Esophagus muscularis mucosa (tissue), 4 donors: ENCODE results near the gene CCDC85C. TPM values are rescaled to one million over a fixed set of nuclear protein-coding genes. Genes with fewer than 3 reads are reported as not detected.

Experiments
- DNase-seq: peaks from one replicate; pipeline ENCODE4 v3.0.0-alpha.2; 2017; ENCODE audit errors: extremely low spot score
- H3K27ac ChIP-seq, 4 donors: fragments of 200-600 bp; sonication (generic); replicated peaks in 1 of 4; 1 replicate in 3 of 4; 2 replicates in 1 of 4; pipeline ENCODE4 v1.5.1; 2016 to 2019; ENCODE audit warnings: mild to moderate bottlenecking in 1 of 4
- H3K27me3 ChIP-seq, 4 donors: fragments of 200-600 bp; sonication (generic); one replicate each; pipeline versions ENCODE4 v1.5.1 to v1.6.0; 2016 to 2019
- H3K36me3 ChIP-seq, 4 donors: fragments of 200-600 bp; sonication (generic); one replicate each; pipeline ENCODE4 v1.5.1; 2016 to 2019
- H3K4me1 ChIP-seq, 4 donors: fragments of 200-600 bp; sonication (generic); one replicate each; pipeline ENCODE4 v1.5.1; 2016 to 2019
- H3K4me3 ChIP-seq, 4 donors: fragments of 200-600 bp; sonication (generic); 1 replicate in 2 of 4; 2 replicates in 2 of 4; pipeline ENCODE4 v1.5.1; 2016 to 2019; ENCODE audit warnings: mild to moderate bottlenecking in 4 of 4, moderate library complexity in 1 of 4
- H3K9me3 ChIP-seq, 4 donors: fragments of 200-600 bp; sonication (generic); 1 replicate in 3 of 4; 2 replicates in 1 of 4; pipeline ENCODE4 v1.5.1; 2016 to 2019
- CTCF ChIP-seq, 3 experiments: fragments of 200-600 bp in 2 of 3; fragments of 450-650 bp in 1 of 3; sonication (generic) in 2 of 3; IDR thresholded peaks; one replicate each; pipeline ENCODE4 v1.5.1; 2017 to 2019; ENCODE audit warnings: antibody characterized with exemption in 3 of 3, mild to moderate bottlenecking in 2 of 3, moderate library complexity in 1 of 3
- EP300 ChIP-seq: sonication (generic); formaldehyde crosslinking; IDR thresholded peaks from one replicate; pipeline ENCODE4 v1.6.1; 2017; ENCODE audit warnings: antibody characterized with exemption
- POLR2A ChIP-seq: fragments of 450-650 bp; IDR thresholded peaks from one replicate; pipeline ENCODE4 v1.6.1; 2017; ENCODE audit warnings: antibody characterized with exemption, moderate library complexity, mild to moderate bottlenecking, low read depth
- POLR2AphosphoS5 ChIP-seq, 2 donors: sonication (generic); formaldehyde crosslinking; IDR thresholded peaks; one replicate each; pipeline ENCODE4 v1.6.1; 2017; ENCODE audit warnings: antibody characterized with exemption in 2 of 2
- WGBS: methylation state at CpG from one replicate; pipeline ENCODE4 v1.1.5; 2018; 5-methylcytosine and 5-hydroxymethylcytosine counted together
- intact Hi-C: fragments of 100-400 bp; cut with DNase I; formaldehyde crosslinking; loops from one replicate; pipeline ENCODE4 v1.15.1; 2023
- total RNA-seq, 4 donors: library from RNA; depleted of rRNA; stranded (reverse); fragments of >200 nt; gene quantifications; one replicate each; pipeline versions ENCODE4 v1.1.0 to v1.2.1, GENCODE V29; 2016

Gene CCDC85C
- total RNA-seq, 4 donors from 2014 or later, result 17.9 to 48.7 (median 30.8) TPM

- intact Hi-C loops, result loop anchor here (5.0 kb wide), 1 partner anchor 35 kb away; no protein-coding TSS in a partner anchor
- Histone ChIP-seq H3K27ac (no peak overlapping the region), H3K4me1 (peaks cover 44 to 86% (median 64%) of the 10 kb centered on the region in 4 donors), H3K36me3 (no peaks in the 10 kb centered on the region), H3K4me3 (no peak overlapping the region), H3K9me3 (no peaks in the 10 kb centered on the region), H3K27me3 (no peaks in the 10 kb centered on the region)
- TF ChIP-seq POLR2A (no peak), CTCF (IDR thresholded peaks at IDR 0.05) (no peak), POLR2AphosphoS5 (IDR thresholded peaks at IDR 0.05) (no peak), EP300 (no peak)
- no peak for DNase-seq
- WGBS, result 88% methylated on average over 16 of the region's 19 CpGs
These were observed 76.5 kb downstream of the CCDC85C start for GRCh38 chr14:99527427-99528076.

GRCh38 chr14:99527026-99527425 lies 77.0 kb downstream of the CCDC85C start:
- WGBS, result 77% methylated on average over 11 of the region's 12 CpGs
- Histone ChIP-seq H3K36me3 (peaks cover 0 to under 1% (median 0%) of the 10 kb centered on the region in 4 donors), H3K4me3 (no peak overlapping the region), H3K27me3 (no peaks in the 10 kb centered on the region), H3K27ac (no peak overlapping the region), H3K4me1 (peaks cover 49 to 87% (median 66%) of the 10 kb centered on the region in 4 donors), H3K9me3 (no peaks in the 10 kb centered on the region)
- DNase-seq, result no peak
- intact Hi-C loops, result loop anchor here (5.0 kb wide), 1 partner anchor 35 kb away; no protein-coding TSS in a partner anchor
- TF ChIP-seq CTCF (IDR thresholded peaks at IDR 0.05) (no peak), EP300 (no peak), POLR2A (no peak), POLR2AphosphoS5 (IDR thresholded peaks at IDR 0.05) (no peak)

GRCh38 chr14:99525699-99526080 lies 78.3 kb downstream of the CCDC85C start:
- intact Hi-C loops, result loop anchor here (2.0 to 5.0 kb wide), 2 partner anchors 37 to 79 kb away; partner anchors contain the start of gene CCDC85C
- Histone ChIP-seq H3K27ac (peak overlapping the region; percentile 77 to 84 (median 83)), H3K27me3 (no peaks in the 10 kb centered on the region), H3K36me3 (peaks cover 0 to 6% (median 0%) of the 10 kb centered on the region in 4 donors), H3K4me1 (peaks cover 44 to 87% (median 61%) of the 10 kb centered on the region in 4 donors), H3K4me3 (no peak overlapping the region), H3K9me3 (no peaks in the 10 kb centered on the region)
- no peak for DNase-seq
- no peak for TF ChIP-seq POLR2A
- TF ChIP-seq CTCF (IDR thresholded peaks at IDR 0.05), result no peak
- TF ChIP-seq POLR2AphosphoS5 (IDR thresholded peaks at IDR 0.05), result no peak
- TF ChIP-seq EP300, result no peak
- WGBS, result no CpG with 5 or more reads among the region's 12 CpGs

- no peak for DNase-seq
- intact Hi-C loops, result loop anchor here (2.0 to 5.0 kb wide), 2 partner anchors 37 to 80 kb away; partner anchors contain the start of gene CCDC85C
- peak overlapping the region; percentile 77 to 84 (median 83) for H3K27ac ChIP-seq
- H3K36me3 ChIP-seq, result peaks cover 0 to 6% (median 0%) of the 10 kb centered on the region in 4 donors
- H3K9me3 ChIP-seq, result no peaks in the 10 kb centered on the region
- no peaks in the 10 kb centered on the region for H3K27me3 ChIP-seq
- TF ChIP-seq POLR2A (no peak), POLR2AphosphoS5 (IDR thresholded peaks at IDR 0.05) (peak; percentile 25), CTCF (IDR thresholded peaks at IDR 0.05) (peak; percentile 42 to 49 (median 47)), EP300 (no peak)
- H3K4me3 ChIP-seq, result no peak overlapping the region
- WGBS, result 57% methylated on average over 14 of the region's 17 CpGs
- H3K4me1 ChIP-seq, result peaks cover 44 to 80% (median 55%) of the 10 kb centered on the region in 4 donors
These were observed 79.0 kb downstream of the CCDC85C start for GRCh38 chr14:99524804-99525698.
